GM12874 (cell line): ENCODE measurements around the gene IKZF1.

Experiments
- TF ChIP-seq, protein P1 (sequence below): IDR thresholded peaks from 2 replicates; pipeline ENCODE4 v1.5.1; 2011; ENCODE audit warnings: low read depth, mild to moderate bottlenecking, control low read depth, low read length, moderate library complexity; ENCODE audit not compliant: insufficient read depth

The IKZF1 gene

DNA sequence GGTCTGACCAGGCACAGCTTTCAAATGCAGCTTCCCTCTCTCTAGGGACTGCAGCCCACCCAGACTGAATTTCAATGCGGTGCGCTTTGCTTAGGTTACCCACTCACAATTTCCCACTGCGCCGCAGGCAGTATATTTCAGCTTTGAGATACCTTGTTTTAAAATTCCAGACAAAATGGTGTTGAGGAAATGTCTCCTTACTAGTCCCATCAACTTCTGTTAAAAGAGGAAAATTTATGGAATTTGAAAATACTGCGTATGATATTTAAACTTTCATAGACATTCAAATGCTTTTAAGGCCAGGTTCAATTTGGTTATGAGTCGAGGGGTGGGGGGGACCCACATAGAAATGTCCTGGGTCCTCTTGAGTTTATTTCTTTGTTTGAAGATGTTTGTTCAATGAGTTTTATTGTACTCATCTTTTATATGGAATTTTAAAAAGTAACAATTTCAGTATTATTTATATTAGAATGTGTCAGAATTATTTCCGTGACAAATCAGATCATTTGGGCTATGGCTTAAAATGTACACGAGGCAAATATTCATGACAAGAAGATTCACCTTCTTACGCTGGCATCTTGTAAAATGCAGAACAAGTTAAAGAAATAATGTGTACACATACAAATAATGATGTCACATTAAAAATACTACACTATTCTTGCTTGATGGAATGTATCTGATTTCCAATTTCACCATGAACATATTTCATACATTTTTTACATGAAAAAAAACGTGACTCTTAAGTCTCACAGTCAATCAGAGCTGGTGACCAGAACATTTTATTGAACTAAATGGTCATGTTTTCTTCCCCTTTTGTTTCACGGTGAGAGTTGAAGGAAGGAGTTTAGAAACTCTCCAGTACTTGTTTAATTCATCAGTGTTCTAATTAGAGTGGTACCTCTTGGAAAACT, 1.3 kb downstream of the IKZF1 start:
- TF ChIP-seq, protein P1, sequence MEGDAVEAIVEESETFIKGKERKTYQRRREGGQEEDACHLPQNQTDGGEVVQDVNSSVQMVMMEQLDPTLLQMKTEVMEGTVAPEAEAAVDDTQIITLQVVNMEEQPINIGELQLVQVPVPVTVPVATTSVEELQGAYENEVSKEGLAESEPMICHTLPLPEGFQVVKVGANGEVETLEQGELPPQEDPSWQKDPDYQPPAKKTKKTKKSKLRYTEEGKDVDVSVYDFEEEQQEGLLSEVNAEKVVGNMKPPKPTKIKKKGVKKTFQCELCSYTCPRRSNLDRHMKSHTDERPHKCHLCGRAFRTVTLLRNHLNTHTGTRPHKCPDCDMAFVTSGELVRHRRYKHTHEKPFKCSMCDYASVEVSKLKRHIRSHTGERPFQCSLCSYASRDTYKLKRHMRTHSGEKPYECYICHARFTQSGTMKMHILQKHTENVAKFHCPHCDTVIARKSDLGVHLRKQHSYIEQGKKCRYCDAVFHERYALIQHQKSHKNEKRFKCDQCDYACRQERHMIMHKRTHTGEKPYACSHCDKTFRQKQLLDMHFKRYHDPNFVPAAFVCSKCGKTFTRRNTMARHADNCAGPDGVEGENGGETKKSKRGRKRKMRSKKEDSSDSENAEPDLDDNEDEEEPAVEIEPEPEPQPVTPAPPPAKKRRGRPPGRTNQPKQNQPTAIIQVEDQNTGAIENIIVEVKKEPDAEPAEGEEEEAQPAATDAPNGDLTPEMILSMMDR = no peak

DNA sequence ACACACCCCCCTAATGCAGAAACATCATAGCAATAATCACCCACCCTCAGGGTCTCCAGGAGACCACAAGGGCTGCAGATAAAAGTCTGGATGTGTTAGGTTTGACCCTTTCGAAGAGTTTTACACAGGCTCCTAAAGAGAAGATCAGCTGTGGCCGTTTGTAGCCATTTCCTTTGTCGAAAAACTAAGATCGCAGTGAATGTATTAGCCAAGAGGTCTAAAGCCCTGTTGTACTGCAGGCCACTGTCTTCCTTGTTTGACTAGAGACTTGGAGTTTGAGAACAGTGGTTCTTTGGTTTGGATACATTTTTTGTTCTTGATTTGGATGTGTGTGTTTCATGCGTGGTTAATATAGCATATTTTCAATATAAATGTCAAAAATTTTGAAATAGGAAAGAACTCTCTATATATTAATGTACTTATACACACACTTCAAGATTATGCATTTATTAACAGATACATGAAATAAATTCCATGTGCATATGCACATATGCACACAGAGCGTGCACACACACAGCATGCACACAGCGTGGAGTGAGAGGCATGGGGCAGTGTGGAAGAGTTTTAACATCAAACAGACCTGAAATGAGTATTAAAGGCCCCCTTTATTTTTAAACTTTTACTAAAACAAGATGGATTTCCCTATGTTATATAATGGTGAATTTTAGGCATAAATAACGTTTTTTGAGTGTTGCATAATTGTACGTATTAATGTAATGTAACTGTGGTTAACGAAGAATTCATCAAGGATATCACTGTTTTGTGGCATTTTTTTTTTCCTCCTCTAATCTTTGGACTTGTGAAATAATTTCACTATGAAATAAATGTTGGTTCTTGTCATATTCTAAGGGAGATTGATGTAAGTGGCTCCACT, 2.2 kb downstream of the IKZF1 start:
- TF ChIP-seq, protein P1 = no peak

GRCh38 chr7:50307368-50308032, 3.0 kb downstream of the IKZF1 start:
- TF ChIP-seq, protein P1 = no peak

GRCh38 chr7:50308203-50308531, 3.7 kb downstream of the IKZF1 start:
- TF ChIP-seq, protein P1 = no peak

DNA sequence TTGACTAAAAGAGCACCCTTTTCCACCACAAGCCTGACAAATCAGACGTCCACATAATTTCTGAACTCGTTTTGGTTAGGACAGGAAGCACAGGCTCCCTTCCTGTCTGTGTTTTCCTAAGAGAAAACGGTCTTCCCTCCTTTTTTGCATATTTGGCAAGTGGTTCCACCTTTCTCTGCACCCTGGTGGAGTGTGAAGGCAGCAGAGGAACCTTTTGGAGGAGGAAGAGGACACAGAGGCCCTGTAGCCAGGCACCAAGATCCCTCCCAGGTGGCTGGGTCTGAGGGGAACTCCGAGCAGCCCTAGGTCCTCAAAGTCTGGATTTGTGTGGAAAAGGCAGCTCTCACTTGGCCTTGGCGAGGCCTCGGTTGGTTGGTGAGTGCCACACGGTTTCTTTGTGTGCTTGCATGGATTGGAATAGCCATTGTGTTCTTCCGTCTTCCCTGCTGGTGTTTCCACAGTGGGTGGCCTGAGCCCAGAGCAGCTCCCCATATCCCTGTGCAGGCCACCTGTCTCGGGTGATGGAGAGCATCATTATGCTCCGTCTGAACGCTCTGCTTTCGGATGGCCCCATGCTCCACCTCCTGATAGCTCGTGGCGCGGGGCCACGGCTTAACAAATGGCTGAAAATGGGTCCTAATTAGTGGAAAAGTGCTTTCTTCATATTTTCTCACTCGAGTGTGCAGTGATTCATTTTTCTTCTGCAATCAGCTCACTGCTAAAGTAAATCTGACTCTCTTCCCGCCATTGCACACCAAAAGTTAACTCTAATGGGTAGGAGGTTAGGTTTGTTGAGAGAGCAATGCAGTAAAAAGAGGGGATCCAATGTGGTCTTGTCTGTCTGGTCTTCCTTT, 4.2 kb downstream of the IKZF1 start:
- TF ChIP-seq, protein P1 = no peak

GRCh38 chr7:50309721-50310120, 5.2 kb downstream of the IKZF1 start:
- TF ChIP-seq, protein P1 = no peak
